ENCODE data around the gene COL1A2.

COL1A2 gene

DNA sequence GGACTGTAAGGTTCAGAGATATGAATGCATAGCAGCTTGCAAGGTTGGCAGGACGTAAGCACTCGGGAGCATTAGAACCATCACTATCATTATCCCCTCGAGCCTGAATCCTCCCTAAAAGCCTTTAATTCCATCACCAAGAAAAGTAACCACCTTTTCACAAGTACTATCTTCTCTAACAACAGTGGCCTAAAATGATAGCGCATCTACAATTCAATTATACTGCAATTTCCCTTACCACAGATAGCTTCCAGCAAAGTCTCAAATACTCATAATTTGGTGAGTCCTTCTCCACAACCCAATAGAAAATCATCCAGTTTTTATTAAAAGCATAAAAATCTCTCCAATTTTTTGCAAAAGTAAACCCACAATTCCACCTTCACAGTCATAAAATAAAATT, 42.0 kb downstream of the COL1A2 start:
- DNase-seq (ENCODE audit: low spot score) = no peak

- no peak for DNase-seq (ENCODE audit: low spot score)
These were observed 45.2 kb downstream of the COL1A2 start for GRCh38 chr7:94439893-94440381.

- no peak for DNase-seq (ENCODE audit: low spot score)
These were observed 45.9 kb downstream of the COL1A2 start for GRCh38 chr7:94440451-94441039.

GRCh38 chr7:94441138-94441537, 46.4 kb downstream of the COL1A2 start:
- no peak for DNase-seq (ENCODE audit: low spot score)

DNA sequence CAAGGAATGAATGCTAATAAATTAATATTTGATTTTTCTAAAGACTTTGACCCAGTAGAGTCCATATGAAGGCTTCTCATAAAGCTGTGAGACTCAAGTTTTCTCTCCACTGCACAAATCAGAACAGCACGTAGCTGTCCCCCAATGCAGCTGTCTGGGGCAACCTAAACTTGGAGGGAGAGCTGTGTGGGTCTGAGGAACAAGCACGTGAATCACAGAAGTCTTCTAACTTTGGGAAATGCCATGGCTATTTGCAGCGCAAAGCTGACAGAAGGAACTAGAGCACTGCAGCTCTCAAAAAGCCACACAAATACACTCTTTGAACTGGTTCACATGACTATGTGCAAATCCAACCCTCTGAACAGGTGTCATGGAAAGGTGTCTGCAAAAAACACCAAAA, 47.9 kb downstream of the COL1A2 start:
- no peak for DNase-seq (ENCODE audit: low spot score)

DNA sequence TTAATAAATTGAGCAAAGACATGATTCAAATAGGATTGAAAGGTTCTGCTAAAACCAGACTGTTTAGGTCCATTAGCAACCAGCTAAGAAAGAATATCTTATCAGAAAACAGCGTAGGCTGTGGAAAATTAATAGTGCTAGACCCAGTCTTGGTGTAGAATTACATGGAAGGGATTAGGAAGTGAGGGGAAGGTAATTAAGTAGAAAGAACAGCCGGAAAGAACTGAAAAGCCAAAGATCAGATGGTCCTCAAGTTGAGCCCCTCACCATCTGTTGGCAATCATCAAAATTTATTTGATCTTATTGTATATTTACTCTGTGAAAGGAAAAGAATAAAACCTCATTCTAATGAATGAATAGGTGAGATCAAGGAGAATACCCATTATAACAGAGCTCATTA, 50.1 kb downstream of the COL1A2 start:
- DNase-seq (ENCODE audit: low spot score) = no peak

DNA sequence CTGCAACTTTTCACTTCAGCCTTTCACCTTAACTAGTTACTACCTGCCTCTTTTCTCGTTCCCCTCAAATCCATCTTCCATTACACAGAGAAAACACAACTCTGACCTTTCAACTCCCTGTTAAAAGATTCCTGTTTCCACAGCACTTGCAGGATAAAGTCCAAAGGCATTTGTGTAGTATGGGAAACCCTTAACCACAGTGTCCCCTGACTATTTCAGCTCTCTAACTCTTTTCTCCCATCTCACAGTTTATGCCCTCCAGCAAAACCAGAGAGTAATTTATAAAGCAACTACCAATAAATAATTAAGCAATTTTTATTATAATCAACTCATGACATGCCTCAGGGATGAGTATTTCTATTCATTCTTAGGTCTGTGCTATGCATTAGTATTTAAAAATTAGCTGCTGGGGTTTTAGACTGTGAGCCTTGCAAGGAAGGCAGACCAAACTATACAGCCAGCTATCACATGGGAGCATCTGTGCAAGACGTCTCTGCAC, 51.0 kb downstream of the COL1A2 start:
- no peak for DNase-seq (ENCODE audit: low spot score)

DNA sequence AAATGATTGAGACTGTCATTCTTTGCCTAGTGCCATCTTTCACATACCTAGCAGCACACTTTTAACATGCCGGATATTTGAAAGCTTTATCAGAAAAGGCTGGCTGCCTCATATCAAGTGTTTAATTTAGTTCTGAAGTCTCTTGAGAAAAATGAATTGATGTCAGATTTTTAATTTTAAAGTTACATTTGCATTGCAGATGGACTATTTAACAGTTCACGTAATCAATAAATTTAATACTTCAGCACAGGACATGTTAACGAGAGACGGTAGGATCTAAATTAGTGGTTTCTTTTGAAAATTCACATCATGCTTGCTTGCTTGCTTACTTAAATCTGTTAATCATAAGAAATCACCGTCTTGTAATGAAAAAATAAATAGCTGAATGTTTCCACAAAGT, 51.6 kb downstream of the COL1A2 start:
- no peak for DNase-seq (ENCODE audit: low spot score)

- DNase-seq (ENCODE audit: low spot score) = no peak
These were observed 54.5 kb downstream of the COL1A2 start for GRCh38 chr7:94449151-94449725.

- DNase-seq (ENCODE audit: low spot score) = no peak
These were observed 55.5 kb downstream of the COL1A2 start for GRCh38 chr7:94450044-94450697.

- no peak for DNase-seq (ENCODE audit: low spot score)
These were observed 56.5 kb downstream of the COL1A2 start for GRCh38 chr7:94451187-94451586.

DNA sequence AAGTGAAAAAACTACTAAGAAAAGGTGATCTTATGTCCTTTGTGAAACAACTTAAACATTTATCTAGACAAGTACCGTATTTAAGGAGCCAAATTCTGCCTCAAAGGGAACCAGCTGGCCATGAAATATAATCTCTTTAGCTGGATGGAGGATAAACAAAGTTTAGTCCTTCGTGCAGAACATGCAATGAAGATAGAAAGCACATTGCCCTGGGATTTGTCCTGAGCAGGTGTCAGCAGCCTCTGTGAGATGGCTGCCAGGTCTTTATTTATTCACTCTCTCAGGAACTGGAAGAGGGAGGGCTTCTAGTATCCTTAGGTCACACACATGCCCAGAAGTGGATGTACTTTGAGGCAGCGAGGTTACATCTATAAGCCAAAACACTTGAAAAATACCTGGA, 57.5 kb downstream of the COL1A2 start:
- no peak for DNase-seq (ENCODE audit: low spot score)

GRCh38 chr7:94453898-94454297, 59.2 kb downstream of the COL1A2 start:
- DNase-seq (ENCODE audit: low spot score) = no peak

DNA sequence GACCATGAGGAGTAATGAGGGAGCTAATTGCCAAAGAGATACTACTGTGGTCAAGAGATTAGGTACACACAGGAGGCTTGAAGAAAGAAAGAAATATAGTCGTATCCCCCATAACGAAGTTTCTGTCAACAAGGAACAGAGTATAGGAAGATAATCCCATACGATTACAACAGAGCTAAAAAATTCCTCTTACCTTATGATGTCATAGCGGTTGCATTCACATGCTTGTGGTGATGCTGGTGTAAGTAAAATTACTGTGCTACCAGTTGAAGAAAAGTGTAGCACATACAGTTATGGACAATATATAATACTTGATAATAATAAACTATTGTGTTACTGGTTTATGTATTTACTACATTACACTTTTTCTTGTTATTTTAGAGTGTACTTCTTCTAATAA, 63.3 kb downstream of the COL1A2 start:
- DNase-seq (ENCODE audit: low spot score) = no peak

DNA sequence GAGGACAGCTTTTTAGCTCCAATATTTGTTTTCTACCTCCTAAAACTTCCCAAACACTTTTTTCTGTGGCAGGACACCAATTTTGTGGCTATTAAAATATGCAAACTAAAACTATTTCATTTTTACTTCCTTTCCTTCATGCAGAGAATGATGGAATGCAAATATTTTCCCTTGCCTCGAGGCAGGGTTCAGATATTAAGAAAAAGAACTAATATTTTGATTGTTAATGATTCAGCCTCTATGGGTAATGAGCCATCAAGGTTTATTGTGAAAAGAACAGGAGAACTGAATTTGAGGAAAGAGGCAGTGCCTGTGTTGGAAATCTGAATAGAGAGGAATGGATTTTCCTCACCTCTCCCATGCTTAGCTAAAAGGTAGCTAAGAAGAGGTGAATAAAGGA, 71.8 kb downstream of the COL1A2 start:
- no peak for DNase-seq (ENCODE audit: low spot score)

- no peak for DNase-seq (ENCODE audit: low spot score)
These were observed 76.9 kb downstream of the COL1A2 start for GRCh38 chr7:94471604-94472003.

GRCh38 chr7:94472608-94473007, 77.9 kb downstream of the COL1A2 start:
- no peak for DNase-seq (ENCODE audit: low spot score)

GRCh38 chr7:94476251-94476840, 81.7 kb downstream of the COL1A2 start:
- no peak for DNase-seq (ENCODE audit: low spot score)

- no peak for DNase-seq (ENCODE audit: low spot score)
These were observed 83.2 kb downstream of the COL1A2 start for GRCh38 chr7:94477878-94478277.

GRCh38 chr7:94478648-94479214, 84.0 kb downstream of the COL1A2 start:
- no peak for DNase-seq (ENCODE audit: low spot score)

Measured in ecto neural progenitor cell (in vitro differentiated cells).